GM18517 (cell line): Measurements from ENCODE around the gene KRT222.

Source experiments
- ATAC-seq: cut with Tn5 transposase; IDR thresholded peaks from one replicate; pipeline ENCODE4 v1.9.1; 2021; ENCODE audit warnings: mild to moderate bottlenecking, moderate library complexity; ENCODE audit not compliant: unreplicated experiment

KRT222 gene

DNA sequence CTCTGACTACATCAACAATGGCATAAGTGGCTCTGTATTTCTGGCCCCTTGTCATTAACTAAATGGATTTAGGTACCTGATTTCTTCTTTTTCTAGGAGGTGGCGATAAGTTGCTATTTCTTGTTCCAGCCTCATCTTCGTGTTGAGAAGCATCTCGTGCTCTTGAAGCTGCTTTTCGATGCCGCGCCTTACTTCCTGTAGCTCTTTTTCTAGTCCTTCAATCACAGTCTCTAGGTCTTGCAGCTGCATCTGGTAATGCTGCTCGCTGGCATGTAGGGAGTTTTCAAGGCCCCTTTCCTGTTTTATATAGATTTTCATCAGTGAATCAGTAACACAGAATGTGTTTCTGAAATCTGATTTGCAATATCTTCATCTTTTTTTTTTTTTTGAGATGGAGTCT lies 5.1 kb downstream of the KRT222 start:
- ATAC-seq: no peak

DNA sequence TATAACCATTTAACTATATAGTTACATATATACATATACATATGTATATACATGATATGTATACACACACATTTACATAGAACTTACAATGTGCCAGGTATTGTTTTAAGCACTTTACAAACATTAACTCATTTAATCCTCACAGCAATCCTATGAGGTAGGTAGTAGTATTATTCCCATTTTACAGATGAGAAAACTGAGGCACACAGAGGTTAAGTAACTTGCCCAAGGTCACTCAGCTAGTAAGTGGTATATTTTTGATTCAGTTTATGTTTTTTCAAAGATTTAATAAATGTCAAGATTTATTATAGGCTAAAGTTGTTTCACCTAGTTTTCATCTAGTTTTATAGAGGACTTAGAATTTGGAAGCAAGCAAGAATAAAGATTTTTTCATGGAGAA lies 6.6 kb downstream of the KRT222 start:
- no peak for ATAC-seq

DNA sequence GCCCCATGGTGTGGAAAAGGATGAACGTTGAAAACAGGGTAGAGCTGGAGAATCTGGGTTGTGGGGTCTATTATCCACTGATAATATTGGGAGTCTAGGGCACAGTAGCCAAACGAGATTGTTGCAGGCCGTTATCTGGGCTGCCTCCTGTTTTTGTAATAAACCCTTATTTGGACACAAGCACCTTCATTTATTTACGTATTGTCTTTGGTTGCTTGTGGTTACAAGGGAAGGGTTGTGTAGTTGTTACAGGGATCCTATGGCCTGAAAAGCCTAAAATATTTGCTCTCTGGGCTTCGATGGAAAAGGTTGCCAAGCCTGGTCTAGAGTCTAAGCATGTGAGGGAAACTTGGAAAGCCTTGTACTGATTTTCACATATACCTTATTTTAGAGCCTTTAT lies 13.0 kb downstream of the KRT222 start:
- ATAC-seq: no peak

DNA sequence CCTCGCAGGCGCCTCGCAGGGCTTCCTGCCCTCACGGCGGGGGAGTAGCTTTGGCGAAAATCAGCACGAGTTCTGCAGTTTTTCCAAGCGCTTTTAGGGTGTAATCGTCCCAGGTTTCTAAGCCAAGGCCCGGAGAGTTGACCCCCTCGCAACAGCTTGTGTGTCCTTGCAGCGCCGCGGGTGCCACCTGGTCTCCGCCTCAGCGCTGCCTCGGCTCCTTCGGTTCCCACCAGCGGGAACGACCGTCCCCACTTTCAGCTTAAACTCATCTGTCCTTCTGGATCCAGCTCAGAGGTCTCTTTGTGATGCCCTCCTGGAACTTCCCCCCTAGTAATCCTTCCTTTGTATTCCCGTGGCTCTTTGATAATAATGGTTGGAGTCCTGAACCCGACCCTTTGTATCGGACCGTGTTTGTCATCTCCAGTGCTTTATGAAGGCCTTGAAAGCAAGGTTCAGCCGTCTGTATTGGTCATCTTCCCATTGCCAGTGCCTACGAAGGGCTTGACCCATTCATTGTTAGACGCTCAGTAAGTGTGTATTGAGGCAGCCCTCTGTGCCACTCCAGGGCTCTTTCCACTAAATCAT lies 16.5 kb downstream of the KRT222 start:
- ATAC-seq: no peak

DNA sequence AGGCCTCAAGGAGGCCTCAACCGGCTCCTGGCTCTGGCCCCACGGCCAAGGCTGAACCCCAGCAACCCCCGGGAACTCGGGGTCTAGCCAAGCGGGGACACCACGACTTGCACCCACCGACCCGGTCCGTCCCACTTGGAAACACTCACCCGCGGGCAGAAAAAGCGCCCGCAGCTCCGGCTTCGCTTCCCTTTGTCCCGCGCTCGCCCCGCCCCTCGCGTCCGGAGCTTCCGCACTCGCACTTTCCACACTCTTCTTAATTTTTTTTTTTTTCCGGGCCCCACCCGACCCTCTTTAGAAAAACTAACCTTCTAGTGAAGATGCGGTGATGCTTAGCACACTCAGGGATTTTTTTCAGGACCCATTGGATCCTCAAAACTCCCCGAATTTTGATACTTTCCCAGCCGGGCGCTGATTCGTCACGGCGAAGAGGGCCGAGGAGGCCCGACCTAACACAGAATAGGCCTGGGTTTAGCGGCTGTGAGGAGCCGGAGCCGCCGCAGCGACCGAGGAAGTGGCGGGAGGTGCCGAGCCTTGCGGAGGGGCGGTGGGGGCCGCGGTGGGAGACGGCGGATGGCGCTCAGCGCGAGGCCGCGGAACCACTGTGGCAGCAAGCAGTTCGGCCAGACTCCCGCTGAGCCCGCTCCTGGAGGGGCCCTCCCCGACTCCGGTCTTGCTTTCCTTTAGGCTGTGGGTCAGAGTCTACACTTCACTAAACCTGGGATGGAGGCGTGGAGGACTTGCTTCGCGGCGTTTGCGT lies 17.2 kb downstream of the KRT222 start, which contains the start of gene SMARCE1:
TSS of gene SMARCE1 (minus strand) at position 195 of the 760 bp plus-strand sequence. CDS start 2,016 bp downstream, outside the sequence.
- no peak for ATAC-seq

DNA sequence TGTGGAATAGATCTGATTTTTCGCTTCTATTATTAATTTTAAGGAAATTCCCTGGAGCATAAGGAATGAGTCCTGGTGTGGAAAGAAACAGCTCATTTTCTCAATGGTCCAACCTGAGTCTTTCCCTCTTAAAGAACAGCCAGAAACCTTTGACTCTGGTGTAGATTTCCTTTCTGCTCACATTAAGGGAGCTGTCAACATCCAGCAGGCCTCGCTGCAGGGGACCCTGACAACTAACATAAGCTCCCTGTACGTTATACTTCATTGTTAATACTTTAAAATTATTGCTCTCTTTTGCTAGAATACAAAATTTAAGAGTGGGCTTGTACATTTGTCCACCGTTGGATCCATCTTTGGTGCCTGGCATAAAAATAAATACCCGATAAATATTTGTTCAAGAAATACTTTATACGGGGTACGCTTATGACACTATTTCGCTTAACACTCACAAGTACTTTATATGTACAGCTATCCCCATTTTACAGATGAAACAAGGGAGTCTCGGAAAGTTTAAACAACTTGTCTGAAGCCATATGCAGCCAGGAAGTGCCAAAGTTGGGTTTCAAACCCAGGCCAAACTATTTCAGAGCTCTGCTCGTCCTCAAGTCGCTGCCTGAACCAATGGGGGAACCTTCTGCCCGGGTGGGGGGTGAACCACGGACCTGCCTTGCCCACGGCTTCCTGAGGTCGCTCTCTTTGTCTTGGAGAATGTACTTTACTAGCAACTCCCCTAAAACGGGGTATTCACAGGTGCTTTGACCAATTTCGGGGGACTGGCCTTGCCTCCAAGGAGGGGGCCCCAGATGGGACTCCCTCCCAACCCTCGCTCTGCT lies 18.0 kb downstream of the KRT222 start:
- no peak for ATAC-seq

DNA sequence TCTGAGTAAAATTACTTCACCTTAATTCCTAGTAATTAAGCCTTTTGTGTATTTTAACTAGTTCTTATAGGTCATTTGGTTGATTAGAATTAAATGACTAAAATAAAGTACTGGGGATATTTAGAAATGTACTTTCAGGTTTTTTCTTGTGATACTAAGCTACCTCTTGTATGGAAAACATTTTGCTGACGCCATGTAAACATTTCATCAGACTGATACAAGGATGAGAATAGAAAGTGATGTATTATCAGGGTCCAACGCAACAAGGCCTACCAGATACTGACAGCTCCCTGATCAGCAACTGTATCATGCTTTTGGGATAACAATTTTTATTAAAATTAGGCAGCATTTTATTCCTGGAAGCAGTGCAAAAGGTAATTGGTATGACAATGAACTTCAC lies 19.0 kb downstream of the KRT222 start:
- ATAC-seq: no peak

DNA sequence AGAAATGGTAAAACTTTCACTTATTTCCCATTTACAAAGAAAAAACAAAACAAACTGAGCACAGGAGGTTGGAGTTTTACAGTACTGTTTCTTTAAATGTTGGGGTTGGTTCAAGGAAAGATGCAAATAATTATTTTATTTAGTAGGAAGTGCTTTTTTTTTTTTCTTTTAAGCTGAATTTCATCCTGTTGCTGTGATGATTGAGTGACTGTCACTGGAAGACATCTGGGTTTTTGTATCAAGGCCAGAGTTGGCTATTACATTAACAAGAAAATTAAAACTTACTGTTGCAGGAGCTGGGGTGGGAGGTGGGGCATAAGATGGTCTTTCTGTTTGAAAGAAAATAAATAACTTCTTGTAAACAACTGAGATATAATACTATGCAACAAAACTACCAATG lies 19.7 kb downstream of the KRT222 start:
- no peak for ATAC-seq

DNA sequence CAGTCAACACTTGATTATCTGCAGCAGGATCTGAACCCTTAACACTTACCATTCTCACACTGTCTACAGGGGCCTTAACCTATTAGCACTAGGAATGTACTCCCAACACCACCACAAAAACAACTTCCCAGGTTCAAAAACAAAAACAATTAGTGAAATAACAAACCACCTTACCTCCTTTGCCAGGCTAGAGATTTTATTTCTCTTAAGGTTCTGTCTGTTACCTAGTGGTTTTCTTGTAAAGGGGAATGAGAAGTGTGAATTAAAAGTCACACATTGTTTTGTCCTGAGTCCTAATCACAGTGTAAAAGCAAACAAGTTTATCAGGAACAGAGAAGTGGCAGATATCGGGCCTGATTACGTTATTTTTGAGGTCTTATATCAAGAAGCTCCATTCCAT lies 27.0 kb downstream of the KRT222 start:
- ATAC-seq: no peak

DNA sequence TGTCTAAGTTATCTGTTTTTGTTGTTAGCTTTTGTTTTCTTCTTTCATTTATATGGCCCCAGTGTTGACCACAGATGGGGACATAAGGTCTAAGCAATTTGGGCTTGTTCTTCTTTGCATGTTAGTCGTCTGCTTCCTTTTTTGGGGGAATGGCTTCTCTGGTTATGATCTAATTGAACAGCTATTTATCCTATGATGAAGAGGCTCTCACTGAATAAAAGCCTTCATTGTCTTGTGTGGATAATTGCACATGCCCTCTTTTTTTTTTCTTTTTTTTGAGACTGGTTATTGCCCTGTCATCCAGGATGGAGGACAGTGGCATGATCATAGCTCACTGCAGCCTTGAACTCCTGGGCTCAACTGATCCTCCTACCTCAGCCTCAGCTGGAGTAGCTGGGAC lies 31.1 kb downstream of the KRT222 start:
- no peak for ATAC-seq

DNA sequence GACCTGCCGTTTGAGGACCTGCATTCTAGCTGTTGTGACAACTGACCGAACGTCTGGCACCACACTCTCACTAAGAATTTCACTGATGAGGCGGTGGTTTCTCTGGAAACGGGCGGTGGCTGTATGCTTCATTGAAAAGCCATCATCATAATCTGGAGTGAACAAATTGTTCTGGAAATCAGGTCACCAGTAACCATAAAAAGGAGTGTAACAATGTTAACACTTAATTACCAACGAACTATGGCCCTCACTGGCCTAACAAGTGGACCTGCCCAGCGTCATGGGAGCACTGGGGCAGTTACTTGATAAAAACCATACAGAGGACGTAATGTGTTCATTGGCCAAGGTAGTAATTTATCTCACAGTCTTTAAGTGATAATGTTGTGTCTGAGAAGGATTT lies 32.8 kb downstream of the KRT222 start:
- ATAC-seq: no peak

DNA sequence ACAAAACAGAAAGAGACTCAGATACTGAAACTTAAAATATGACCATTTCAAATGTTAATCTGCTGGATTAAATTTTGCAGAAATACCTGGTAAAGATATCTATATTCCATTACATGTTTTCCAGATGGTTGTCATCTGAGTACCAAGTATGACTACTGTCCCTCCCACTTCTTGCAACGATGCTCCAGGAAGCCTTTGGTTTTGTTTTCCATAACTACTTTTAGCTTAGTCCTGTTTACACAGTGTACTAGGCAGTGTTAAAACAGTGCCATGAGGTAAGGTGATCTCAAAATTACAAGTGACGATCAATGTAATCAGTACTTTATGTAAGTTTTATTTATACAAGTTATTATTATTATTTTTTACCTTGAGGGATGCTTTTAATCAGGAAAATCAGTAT lies 35.1 kb downstream of the KRT222 start:
- no peak for ATAC-seq

DNA sequence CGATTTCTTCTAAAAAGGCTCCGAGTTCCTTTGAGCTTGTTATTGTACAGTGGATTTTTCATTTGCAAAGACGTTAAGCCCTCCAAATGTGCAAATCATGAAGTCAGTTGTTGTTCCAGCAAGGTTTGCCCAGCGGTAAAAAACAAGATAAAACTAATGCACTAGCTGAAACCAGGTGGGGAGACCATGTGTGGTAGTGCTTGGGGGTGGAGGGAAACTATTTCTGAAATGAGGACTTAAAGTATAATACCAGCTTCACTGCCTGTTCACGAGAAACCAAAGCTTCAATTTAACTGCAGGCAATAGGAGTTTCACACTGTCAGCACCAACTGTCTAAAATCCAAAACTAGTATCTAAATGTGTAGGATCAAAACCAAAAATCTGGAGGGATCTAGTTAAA lies 39.7 kb downstream of the KRT222 start:
- no peak for ATAC-seq

DNA sequence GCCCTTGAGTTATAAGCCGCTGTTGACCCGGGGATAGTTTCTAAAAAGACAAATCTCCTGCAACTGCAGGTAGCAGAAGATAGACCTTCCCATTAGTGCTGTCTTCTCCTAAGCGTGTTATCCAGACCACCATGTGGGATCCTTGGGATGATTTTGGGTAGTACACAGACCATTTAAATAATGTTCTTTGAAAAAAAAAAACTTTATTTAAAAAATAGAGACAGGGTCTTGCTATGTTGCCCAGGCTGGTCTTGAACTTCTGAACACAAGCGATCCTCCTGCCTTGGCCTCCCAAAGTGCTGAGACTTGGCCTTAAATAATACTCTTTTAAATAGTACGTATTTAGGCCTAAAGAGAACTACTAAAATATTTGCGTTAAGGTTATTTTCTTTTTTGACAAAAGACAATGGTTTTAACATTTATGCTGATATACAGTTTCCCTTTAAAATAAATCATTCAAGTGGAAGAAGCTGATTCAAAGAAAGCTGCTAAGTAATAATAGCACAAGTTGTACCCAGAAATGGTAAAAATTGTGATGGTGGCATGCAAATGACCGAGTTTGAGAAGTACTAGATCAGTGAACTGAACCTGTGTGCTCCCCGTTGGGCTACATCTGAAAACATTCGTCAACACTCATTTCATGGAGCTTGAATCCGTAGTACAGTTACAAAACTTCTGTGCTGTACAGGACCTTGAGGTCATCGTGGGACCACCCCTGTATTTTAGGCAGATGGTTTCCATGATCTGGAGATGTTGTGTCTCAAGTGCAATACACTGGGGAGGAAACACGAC lies 41.4 kb downstream of the KRT222 start:
- ATAC-seq: no peak

DNA sequence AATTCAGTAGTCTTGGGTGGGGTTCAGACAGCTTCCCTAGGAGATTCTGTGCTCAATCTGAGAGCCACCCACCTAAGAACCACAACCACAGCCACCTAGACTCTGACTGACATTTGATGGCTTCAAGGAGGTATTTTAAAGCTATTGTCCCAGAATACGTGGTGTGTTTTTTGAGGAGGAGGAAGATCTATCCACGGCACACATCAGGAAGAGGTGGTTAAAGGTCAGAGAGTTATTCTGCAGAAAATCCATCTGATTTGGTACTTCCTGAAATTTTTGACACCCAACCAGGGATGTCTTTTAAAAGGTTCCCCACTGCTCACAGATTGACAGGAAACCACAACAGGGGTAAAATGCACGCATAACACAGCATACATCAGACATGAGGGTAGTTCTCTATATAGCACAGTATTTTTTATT lies 42.5 kb downstream of the KRT222 start:
- no peak for ATAC-seq

DNA sequence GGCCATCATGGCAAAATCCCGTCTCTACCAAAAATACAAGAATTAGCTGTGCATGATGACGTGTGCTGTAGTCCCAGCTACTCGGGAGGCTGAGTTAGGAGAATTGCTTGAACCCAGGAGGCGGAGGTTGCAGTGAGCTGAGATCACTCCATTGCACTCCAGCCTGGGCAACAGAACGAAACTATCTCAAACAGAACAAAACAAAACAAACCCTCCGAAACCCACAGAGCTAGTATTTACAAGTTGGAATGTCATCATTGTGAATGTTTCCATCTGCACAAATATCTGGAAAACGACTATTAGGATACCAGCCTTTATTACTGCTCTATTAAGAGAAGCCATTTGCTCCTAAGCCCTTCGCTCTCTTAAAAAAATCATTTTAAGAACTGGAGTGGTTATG lies 43.4 kb downstream of the KRT222 start:
- no peak for ATAC-seq

DNA sequence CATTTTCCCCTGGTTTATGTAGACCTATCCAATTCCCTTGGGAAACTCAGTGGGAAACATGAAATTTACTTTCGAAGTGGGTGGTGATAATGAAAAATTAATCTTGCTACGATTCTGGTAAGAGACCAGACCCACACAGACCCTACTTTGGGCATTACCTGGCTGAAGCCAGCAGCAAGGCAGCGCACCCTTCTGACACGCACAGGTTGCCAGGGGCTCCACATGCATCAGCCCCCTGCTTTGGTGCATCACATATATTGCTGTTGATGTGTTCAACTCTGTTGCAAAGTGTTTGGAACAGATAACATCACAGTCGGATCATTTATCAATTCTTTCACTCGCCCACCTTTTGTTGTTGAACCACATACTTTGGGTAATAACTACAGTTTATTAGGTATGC lies 44.0 kb downstream of the KRT222 start:
- no peak for ATAC-seq

DNA sequence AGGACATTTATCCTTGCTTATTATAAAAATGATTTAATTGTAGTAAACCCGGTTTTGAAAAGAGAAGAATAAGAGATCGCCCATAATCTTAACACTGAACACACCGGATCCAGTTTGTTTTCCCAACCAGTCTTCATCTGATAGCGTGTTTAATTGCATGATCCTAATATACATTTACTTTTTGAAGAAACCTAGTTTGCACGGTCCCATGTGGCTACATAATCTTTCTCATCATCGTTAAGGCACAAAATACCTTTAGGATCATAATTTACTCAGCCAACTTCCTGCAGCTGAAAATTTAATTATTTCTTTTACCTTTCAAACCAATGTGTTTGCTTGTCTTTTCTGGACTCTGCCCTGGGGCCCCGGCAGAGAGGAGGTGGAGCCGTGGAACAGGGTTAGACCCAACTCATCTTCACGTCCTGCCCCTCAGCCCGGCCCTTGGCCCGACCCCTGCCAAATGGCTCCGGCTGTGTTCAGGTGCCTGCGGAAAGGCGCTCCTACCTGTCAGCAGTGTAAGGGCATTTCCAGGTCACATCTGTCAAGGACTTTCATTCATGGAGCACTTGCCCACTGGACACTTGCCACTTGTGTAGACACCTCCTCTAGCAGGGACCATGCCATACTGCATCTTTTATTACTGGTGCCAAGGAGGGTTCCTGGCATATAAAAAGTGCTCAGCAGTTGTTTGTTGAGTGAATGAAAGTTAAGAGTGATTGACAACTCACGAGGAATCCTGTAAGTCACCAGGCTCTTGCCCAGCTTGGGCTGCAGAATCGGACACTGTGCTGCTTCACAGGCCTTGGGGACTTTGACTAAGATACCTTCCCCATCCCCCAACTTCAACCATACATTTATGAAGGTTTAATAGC lies 46.0 kb downstream of the KRT222 start:
- no peak for ATAC-seq

DNA sequence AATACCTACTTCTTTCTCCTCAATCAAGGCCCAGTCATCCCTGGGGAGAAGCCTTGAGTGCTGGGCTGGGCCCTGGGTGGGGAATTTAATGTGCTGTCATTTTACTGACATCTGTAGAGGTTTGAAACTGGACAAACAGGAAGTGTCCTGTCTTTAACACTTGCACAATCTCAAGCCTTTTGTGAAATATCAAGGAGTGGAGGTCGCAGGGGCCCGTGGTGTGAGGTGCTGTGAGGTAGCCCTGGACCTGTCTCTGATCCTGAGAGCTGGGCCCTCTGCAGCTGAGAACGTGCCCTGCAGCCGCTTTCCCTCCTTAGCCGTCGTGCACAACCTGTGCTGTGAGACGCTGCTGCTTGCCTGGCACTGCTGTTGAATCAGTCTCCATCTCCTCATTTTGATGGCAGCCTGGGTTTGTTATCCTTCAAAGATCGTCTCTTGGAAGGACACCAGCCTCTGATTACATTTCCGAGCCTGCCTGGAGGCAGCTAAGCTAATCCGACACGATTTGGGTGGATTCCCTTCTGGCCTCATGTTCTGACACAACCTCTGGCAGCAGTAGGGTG lies 47.2 kb downstream of the KRT222 start:
- no peak for ATAC-seq

DNA sequence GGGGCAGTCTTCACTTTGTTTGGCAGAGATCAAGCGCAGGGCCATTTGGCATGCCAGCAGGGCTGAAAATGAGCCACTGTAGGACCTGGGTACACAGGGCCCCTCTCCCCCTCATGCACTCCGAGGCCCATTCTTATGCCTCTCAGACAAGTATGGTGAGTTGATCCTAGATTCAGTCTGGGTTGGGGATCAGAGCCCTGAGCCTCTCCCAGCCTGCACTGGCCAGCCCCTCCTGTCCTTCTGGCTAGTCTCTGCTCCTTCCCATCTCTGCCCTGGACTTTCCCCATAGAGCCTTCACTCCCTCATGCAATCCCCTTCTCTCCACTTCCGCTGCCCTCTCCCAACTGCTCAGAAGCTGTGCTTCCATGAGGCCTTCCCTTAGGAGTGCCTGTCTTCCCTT lies 48.4 kb downstream of the KRT222 start:
- no peak for ATAC-seq
